KBM-7 (cell line): ENCODE data around the gene CSF1.

Experiments
- DNase-seq: peaks from one replicate; pipeline ENCODE4 v3.0.0-alpha.2; 2015
- in situ Hi-C: fragments of 300-500 bp; cut with MboI; formaldehyde crosslinking; loops from 2 replicates; pipeline ENCODE4 v1.14.3; 2020; ENCODE audit warnings: low sequenced_read_pairs, low pct_unique_long_range_greater_than_20kb, mixed read lengths

The CSF1 gene

DNA sequence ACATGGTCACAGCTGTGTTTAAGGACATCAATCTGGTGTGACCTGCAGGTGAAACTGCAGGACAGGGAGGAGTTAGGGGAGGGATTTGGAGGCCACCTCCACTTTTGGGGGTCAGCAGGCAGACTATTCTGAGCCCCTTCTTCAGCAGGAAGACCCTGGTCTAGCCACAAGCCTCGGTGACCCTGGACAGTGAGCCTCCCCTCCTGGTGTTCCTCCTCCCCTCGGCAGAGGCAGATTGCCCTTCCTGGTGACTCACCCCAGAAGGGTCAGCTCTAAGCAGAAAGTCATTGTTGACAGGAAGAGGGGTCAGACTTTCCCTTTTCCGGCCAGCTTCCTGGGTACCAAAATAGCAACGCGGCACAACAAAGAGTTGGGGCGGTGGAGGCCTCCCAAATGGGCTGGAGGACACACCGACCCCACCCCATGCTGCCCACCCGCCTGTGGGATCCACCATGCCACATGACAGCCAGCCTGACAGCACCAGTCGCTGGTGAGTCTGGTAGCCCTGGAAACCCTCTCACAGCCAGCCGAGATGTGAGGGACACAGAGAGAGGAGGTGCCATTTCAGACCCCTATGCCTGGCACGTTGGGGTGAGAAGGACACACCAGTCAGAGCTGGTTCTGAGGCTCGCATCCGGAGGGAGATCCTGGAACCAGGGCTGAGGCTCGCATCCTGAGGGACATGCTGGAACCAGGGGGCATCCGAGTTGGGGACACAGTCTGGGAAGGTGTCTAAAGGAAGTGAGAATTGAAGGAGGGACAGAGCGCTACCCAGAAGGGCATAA lies 14.7 kb upstream of the CSF1 start:
- in situ Hi-C loops: no loop called here
- DNase-seq: no peak

GRCh38 chr1:109896681-109897080 lies 14.0 kb upstream of the CSF1 start:
- in situ Hi-C loops: no loop called here
- DNase-seq: no peak

- in situ Hi-C loops: no loop called here
- no peak for DNase-seq
Observed at GRCh38 chr1:109897259-109897955, 13.2 kb upstream of the CSF1 start.

DNA sequence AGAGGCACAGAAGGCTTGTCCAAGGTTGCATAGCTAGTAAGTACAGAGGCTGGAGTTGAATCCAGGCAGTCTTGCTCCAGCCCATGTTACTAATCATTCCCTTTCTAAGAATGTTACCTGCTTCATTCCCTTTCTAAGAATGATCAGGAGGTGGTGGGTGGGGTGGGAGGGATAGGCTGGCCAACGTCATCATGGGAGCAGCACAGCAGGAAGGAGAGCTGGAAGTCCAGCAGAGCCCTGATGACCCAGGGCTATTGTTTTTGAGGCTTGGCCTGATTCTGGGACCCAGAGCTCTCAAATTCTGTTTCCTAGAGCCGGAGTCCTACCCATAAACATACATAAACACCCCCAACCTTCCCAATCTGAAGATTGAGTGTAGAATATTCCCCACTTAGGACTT lies 11.8 kb upstream of the CSF1 start:
- DNase-seq: no peak

DNA sequence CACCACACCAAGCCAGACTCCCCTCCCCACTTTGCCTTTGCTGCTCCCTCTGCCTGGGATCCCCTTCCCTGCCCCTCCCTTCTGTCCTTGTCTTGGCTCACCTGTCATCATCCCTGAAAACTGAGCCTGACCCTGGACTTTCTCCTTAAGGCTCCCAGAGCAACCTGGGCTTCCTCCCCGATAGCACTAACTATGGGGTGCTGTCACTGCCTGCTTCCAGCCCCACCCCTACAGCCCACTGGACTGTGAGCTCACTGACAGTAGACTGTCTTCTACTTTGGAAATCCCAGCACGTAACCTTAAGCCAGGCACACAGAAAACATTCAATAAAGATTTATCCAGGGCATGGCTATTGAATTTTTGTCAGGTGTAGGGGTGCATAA lies 9.5 kb upstream of the CSF1 start:
- DNase-seq: no peak
- in situ Hi-C loops: no loop called here

More for the DNA sequence above, 11.8 kb upstream of the CSF1 start:
- in situ Hi-C loops: no loop called here

DNA sequence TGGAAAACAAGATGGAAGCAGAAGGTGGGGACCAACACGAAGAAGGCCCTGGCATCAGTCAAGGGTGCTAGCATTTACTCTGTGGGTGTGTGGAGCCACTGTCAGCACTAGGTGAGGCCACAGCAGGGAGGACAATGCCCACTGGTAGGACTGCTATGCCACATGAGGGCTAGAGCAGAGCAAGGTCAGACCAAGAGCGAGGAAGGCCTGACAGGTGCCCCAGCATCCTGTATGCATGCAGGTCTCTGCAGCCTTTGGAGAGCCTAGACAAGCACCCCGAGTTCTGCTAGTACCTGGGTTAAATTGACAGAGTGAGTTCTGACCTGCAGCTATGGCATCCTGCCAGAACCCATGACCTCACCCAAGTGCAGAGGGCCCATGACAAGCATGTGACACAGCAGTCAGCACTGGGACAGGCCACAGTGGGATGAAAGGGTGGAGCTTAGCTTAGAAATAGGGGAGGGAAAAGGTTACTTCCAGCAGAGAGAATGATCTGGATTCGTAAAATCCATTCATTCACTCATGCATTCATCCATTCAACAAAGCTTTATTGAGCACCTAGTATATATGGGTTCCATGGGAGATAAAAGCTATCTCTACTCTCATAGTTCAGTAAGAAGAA lies 9.0 kb upstream of the CSF1 start:
- in situ Hi-C loops: no loop called here
- no peak for DNase-seq

GRCh38 chr1:109902204-109902985 lies 8.3 kb upstream of the CSF1 start:
- in situ Hi-C loops: no loop called here
- DNase-seq: no peak

DNA sequence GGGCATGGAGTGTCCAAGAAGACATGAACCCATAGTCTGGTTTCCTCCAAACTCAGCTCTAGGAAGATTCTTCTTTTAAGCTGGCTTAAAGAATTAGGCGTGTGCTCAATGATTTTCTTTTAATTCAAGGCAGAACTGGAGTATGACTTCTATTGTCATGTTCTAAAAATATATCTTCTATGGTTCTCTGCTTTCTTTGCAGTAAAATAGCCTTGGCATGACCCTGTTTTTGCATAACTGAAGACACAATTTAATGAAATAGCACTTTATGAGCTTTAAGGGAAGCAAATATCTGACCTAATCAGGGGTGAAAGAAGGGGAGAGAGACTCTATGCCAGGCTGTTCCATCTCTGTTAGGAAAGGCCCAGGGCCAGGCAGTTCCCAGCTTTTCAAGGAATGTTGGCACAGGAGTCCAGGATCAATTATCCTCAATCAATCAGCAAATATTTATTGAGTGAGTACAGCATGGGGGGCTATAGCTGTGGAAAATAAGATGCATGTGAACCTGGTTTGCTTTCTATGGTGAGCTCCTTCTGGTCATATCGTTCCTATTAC lies 7.2 kb upstream of the CSF1 start:
- in situ Hi-C loops: no loop called here
- DNase-seq: no peak

DNA sequence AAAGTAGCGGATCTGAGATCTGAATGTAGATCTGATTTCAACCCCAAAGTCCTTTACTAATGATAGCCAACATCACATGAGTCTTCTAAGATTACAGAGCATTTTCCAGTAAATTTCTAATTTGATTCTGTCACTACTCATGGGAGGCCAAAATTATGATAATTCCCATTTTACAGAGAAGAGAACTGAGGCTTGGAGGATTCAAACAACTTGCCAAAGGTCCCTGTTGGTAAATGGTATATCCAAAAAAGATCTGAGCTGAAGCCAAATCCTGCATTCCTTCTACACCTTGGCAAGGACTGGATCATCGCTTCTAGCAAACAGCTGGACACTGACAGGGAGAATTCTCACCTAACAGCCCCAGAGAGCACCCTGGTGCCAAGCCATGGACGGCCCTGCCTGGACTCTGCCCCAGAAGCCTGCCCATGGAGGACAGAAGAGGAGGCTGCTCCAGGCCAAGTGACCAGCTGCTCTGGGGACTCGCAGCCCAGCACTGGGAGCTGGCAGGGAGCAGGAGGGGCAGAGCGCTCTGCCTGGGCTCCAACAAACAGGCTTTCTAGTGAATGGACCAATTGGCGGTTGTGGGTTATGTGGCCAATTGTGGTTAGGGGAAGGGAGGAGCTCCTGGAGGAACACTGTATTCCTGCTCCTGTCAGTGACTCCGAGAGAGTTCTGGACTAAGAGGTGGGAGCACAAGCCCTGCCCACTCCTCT lies 6.4 kb upstream of the CSF1 start:
- no peak for DNase-seq
- in situ Hi-C loops: no loop called here

DNA sequence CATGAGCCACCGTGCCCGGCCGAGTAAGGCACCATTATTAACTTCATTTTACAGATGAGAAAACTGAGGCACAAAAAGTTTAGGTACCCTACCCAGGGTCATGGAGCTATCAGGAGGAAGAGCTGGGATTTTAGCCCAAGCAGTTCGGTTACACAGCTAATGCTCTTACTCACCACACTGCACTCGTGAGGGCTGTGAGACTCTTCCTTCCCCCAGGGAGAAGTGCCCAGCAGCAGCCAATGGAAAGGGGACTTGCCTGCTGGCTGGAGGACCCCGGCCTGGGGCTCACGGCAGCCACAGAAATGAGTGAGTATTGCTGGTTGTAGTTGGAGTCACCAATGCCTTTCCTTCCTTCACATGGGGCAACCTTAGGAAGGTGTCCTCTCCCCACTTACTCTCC lies 5.2 kb upstream of the CSF1 start:
- in situ Hi-C loops: no loop called here

DNA sequence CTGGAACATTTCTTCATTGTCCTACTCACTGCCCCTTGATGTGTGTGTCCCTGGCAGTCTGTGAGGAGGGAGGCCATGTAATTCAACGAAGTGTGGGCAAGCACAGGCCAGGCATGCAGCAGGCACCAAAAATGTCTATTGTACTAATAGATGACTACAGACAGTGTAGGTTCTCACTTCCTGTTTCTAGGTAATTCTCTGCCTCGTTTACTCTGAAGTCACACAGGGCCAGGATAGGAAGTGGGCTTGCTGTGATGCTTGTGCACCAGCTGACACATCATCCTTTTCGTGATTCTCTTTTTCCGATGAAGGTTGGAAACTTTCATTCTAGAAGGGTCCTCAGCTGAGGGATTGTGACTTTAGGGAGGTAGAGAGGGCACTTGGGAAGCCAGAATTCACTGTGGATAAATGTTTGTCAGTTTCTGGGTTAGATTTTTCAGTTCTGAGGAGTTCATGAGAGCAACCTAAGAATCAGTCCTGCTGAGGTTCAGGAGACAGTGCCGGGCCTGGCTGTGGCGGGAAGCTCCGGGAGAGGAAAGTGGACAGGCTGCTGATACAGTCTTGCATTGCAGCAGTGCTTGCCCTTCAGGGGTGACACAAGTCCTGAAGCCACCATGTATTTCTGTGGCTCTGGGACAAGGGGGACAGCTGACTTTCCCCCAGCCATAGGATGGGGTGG lies 4.3 kb upstream of the CSF1 start:
- peak; percentile 47 for DNase-seq
- in situ Hi-C loops: no loop called here

More for the DNA sequence above, 5.2 kb upstream of the CSF1 start:
- DNase-seq: no peak

DNA sequence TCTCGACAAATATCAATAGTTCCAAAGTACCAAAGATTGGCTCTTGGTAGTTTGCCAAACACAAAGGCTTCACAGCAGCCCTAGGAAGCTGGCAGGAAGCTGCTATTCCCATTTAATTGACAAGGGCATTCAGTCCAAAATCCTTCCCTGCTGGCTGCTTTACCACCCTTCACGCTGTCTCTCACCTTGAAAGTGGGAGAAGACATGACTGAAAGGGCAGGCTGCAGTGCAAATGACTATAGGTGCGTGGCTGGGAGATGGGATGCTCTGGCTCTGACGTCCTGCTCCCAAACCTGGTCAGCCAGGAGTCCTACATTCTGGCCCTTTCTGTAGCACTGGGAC lies 3.8 kb upstream of the CSF1 start:
- no peak for DNase-seq
- in situ Hi-C loops: no loop called here

DNA sequence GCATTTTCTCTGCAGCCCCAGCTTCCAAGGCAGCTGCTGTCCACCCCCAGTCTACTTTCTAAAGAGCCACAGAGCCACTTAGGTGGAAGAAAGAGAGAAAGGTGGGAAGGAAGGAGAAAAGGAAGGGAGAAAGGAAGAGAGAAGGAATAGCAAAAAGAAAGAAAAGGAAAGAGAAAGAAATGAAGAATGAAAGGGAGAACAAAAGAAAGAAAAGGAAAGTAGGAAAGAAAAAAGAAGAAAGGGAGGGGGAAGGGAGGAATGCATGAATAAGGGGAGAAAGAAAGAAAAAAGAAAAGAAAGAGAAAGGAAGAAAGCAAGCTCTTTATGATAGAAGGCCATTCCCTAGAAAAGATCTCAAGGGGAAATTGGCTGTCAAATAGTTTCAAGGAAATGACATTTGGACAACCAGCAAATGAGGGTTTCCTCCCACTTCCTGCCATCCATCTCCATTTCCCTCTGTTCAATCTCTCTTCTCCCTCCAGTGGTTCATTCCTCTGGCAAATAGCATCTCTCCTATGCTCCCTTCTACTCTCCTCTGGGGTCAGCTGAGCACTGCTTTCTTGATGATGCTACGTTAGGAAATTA lies 3.4 kb upstream of the CSF1 start:
- no peak for DNase-seq
- in situ Hi-C loops: no loop called here

DNA sequence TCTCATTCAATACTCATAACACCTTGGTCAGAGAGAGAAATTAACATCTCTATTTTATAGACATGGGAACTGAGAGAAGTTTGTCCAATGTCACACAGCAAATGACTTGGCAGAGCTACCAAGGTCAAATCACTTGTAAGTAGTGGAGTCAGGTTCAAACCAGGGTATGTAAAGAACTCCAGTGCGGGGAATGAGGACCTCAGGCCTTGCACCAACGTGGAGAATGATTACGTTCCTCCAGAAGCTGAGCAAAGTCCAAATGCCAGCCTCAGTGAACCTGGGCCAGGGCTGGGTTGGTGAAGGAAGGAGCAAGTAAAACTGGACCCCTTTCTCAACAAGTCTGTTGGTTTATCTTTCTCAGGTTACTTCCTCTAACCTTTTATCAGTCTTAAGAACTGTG lies 1.8 kb upstream of the CSF1 start:
- no peak for DNase-seq
- in situ Hi-C loops: no loop called here

DNA sequence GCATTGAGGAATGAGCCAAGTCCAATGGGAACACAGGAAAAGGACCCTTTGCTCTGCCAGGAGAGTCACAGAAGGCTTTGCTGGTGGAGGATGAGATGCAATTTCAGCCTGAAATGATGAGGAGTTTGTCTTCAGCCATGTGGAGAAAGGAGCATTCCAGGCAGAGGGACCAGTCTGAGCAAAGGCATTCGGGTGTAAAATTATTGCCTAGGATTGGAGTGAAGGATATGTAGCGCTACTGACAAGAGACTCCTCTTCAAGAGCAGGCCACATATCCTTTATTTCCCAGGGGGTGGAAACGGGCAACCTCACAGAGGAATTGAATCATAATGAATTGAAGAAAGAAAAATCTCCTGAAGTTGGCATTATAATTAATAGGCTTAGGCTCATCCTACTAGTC lies 1.1 kb upstream of the CSF1 start:
- in situ Hi-C loops: no loop called here
- DNase-seq: no peak

DNA sequence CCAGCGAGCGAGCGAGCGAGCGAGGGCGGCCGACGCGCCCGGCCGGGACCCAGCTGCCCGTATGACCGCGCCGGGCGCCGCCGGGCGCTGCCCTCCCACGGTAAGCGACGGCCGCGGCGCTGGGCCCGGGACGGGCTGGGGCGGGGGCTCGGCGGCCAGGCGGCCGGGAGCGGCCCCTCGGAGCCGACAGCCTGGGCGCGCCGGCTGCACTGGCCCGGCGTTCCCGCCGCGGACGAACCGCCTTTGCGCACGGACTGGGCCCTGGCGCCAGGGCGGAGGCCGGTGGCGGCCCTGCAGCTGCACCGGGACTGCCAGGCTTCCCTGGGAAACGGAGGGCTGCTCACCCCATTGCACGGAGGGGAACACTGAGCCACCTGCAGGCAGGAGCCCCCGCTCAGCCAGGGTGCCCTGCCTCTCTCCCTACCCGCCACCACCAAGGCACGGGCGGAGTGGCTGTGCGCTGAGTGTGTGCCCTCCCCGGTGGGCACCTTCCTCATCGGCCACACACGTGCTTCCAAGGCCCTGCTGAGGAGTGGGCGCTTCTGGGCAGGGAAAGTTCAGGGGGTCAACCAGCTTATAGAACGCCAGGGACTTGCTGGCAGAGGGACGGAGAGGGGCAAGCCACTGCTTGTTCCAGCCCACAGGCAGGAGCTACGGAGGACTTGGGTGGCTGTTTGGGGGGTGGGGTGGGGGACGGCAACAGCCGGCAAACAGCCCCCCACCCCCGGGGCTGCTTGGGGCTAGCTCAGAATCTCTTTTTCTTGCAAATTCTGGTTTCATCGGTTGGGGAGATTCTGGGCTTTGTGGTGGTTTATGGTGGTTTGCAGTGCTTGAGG lies 532 bp downstream of the CSF1 start:
- in situ Hi-C loops: no loop called here
- DNase-seq: no peak

GRCh38 chr1:109912214-109912861 lies 1.7 kb downstream of the CSF1 start:
- in situ Hi-C loops: no loop called here
- no peak for DNase-seq
